DOHH2 (cell line): Measurements from ENCODE around the gene PLAGL1.

Experiments used
- H3F3A ChIP-seq: fragments of 200-600 bp; sonication (generic), shearing (Covaris generic); 2 replicates; pipeline ENCODE4 v1.6.0; 2016; ENCODE audit warnings: antibody characterized with exemption, mild to moderate bottlenecking; ENCODE audit not compliant: control insufficient read depth, insufficient read depth
- H3K27ac ChIP-seq: fragments of 200-600 bp; sonication (generic); 2 replicates; pipeline ENCODE4 v1.5.1; 2014; ENCODE audit warnings: low read depth, mild to moderate bottlenecking, low read length, moderate library complexity
- H3K27me3 ChIP-seq: fragments of 200-600 bp; sonication (generic); 2 replicates; pipeline ENCODE4 v1.6.1; 2014; ENCODE audit warnings: mild to moderate bottlenecking, low read length, mixed read lengths; ENCODE audit not compliant: control insufficient read depth
- H3K36me3 ChIP-seq: fragments of 200-600 bp; sonication (generic); 2 replicates; pipeline ENCODE4 v1.6.1; 2014; ENCODE audit warnings: mild to moderate bottlenecking, low read length, moderate library complexity, mixed read lengths; ENCODE audit not compliant: control insufficient read depth
- H3K4me1 ChIP-seq: fragments of 200-600 bp; sonication (generic); 2 replicates; pipeline ENCODE4 v1.6.1; 2014; ENCODE audit warnings: mild to moderate bottlenecking, low read length, mixed read lengths; ENCODE audit not compliant: control insufficient read depth
- H3K4me2 ChIP-seq: fragments of 200-600 bp; sonication (generic); 2 replicates; pipeline ENCODE4 v1.6.0; 2014; ENCODE audit warnings: mild to moderate bottlenecking, low read length, moderate library complexity
- H3K4me3 ChIP-seq: fragments of 200-600 bp; sonication (generic); 2 replicates; pipeline ENCODE4 v1.5.1; 2014; ENCODE audit warnings: mild to moderate bottlenecking, low read length, mixed read lengths
- H3K79me2 ChIP-seq: fragments of 200-600 bp; sonication (generic); 2 replicates; pipeline ENCODE4 v1.6.1; 2014; ENCODE audit warnings: mild to moderate bottlenecking, low read length, mixed read lengths; ENCODE audit not compliant: control insufficient read depth
- H3K9me2 ChIP-seq: fragments of 200-600 bp; sonication (generic); replicated peaks from 2 replicates; pipeline ENCODE4 v1.6.1; 2014; ENCODE audit warnings: mild to moderate bottlenecking, low read length, mixed read lengths; ENCODE audit not compliant: control insufficient read depth
- H3K9me3 ChIP-seq: fragments of 200-600 bp; sonication (generic); 2 replicates; pipeline ENCODE4 v1.6.1; 2014; ENCODE audit warnings: antibody characterized with exemption, low read length, mixed read lengths; ENCODE audit not compliant: control insufficient read depth, insufficient read depth
- H4K20me1 ChIP-seq: fragments of 200-600 bp; sonication (generic); 2 replicates; pipeline ENCODE4 v1.6.0; 2014; ENCODE audit warnings: low read depth, mild to moderate bottlenecking, antibody characterized with exemption, low read length, moderate library complexity; ENCODE audit not compliant: control insufficient read depth, insufficient read depth
- CTCF ChIP-seq: fragments of 200-600 bp; sonication (generic); IDR thresholded peaks from one replicate; pipeline ENCODE4 v1.5.1; 2014; ENCODE audit warnings: antibody characterized with exemption, mild to moderate bottlenecking, low read depth, low read length; ENCODE audit not compliant: poor library complexity, severe bottlenecking
- EZH2phosphoT487 ChIP-seq: fragments of 200-600 bp; sonication (generic); IDR thresholded peaks from 2 replicates; pipeline ENCODE4 v1.6.1; 2017; ENCODE audit warnings: borderline replicate concordance, mild to moderate bottlenecking, antibody characterized with exemption, low read length, moderate library complexity, mixed read lengths

Gene PLAGL1

GRCh38 chr6:143901885-143902750 lies 105.9 kb downstream of the PLAGL1 start:
- H3K4me1 ChIP-seq = no peaks in the 10 kb centered on the region
- no peaks in the 10 kb centered on the region for H3K36me3 ChIP-seq
- H3F3A ChIP-seq = no peaks in the 10 kb centered on the region
- TF ChIP-seq EZH2phosphoT487 = no peak
- no peak for TF ChIP-seq CTCF
- H3K27ac ChIP-seq = no peak overlapping the region
- no peaks in the 10 kb centered on the region for H4K20me1 ChIP-seq
- no peak overlapping the region for H3K4me3 ChIP-seq
- no peaks in the 10 kb centered on the region for H3K9me3 ChIP-seq
- no peaks in the 10 kb centered on the region for H3K27me3 ChIP-seq
- H3K79me2 ChIP-seq = no peaks in the 10 kb centered on the region
- H3K4me2 ChIP-seq = no peak overlapping the region
- H3K9me2 ChIP-seq = no peaks in the 10 kb centered on the region

- Histone ChIP-seq H3K4me3 (no peak overlapping the region), H3K4me2 (no peak overlapping the region), H3K9me2 (no peaks in the 10 kb centered on the region), H3F3A (no peaks in the 10 kb centered on the region), H3K27me3 (no peaks in the 10 kb centered on the region), H4K20me1 (no peaks in the 10 kb centered on the region), H3K36me3 (no peaks in the 10 kb centered on the region), H3K4me1 (no peaks in the 10 kb centered on the region), H3K27ac (no peak overlapping the region), H3K9me3 (no peaks in the 10 kb centered on the region), H3K79me2 (no peaks in the 10 kb centered on the region)
- no peak for TF ChIP-seq CTCF
- TF ChIP-seq EZH2phosphoT487 = no peak
Measured at GRCh38 chr6:143900358-143900757, 107.7 kb downstream of the PLAGL1 start.

GRCh38 chr6:143896126-143896860 lies 111.8 kb downstream of the PLAGL1 start:
- Histone ChIP-seq H3F3A (no peaks in the 10 kb centered on the region), H3K9me3 (no peaks in the 10 kb centered on the region), H3K9me2 (no peaks in the 10 kb centered on the region), H3K79me2 (no peaks in the 10 kb centered on the region), H3K4me3 (no peak overlapping the region), H3K4me1 (no peaks in the 10 kb centered on the region), H3K27ac (no peak overlapping the region), H3K36me3 (no peaks in the 10 kb centered on the region), H3K4me2 (no peak overlapping the region), H4K20me1 (no peaks in the 10 kb centered on the region), H3K27me3 (no peaks in the 10 kb centered on the region)
- TF ChIP-seq EZH2phosphoT487 (no peak), CTCF (no peak)
